ENCODE data around the gene MRE11. TPM values are rescaled to one million over a fixed set of nuclear protein-coding genes. Genes with fewer than 3 reads are reported as not detected.
A peak's percentile ranks its signal among the peaks of the same experiment; 100 is the strongest.

MRE11 gene
- total and polyA plus RNA-seq, 10 of the 15 experiments (the other 5 are each of a cell fraction or from before 2014, with no cell fraction given) = 16.2 to 39.2 (median 26.9) TPM

DNA sequence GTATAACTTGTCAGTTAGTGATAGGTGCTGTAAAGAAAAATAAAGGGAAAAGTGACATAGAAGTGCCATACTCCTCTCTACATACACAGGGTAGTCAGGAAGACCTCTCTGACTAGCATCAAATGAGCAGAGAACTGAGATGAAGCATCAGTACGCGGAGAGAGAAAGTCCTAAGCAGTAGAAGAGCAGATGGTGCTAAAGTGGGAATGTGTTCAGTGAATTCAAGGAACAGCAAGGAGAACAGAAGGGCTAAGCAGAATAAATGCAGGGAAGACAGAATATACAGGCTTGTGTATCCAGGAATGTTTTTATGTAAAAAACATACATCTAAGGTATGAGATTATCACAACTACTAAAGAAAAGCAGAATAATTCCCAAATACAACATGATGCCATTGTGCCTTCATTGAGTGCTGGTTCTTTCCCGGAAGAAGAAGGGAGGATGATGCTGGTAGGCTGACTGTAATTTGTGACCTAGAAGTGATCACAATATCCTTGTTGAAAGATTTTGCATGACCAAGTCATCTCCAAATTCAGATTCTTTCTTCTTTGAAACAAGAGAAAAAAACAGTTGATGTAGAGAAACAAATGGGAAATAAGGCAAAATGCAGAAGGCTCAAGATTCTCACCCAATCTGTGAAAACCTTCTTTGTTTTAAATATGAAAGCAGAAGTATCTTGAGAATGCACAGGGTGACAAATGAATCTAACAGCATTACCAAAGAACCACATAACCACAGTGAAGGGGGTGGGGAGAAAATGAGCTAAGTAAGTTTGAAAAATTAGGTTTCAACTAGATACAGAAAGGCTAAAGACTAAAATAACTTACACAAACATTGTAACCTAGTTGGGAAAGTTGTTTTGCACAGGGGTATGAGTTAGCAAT, 20.5 kb downstream of the MRE11 start (continued):
- TF ChIP-seq, protein P1, sequence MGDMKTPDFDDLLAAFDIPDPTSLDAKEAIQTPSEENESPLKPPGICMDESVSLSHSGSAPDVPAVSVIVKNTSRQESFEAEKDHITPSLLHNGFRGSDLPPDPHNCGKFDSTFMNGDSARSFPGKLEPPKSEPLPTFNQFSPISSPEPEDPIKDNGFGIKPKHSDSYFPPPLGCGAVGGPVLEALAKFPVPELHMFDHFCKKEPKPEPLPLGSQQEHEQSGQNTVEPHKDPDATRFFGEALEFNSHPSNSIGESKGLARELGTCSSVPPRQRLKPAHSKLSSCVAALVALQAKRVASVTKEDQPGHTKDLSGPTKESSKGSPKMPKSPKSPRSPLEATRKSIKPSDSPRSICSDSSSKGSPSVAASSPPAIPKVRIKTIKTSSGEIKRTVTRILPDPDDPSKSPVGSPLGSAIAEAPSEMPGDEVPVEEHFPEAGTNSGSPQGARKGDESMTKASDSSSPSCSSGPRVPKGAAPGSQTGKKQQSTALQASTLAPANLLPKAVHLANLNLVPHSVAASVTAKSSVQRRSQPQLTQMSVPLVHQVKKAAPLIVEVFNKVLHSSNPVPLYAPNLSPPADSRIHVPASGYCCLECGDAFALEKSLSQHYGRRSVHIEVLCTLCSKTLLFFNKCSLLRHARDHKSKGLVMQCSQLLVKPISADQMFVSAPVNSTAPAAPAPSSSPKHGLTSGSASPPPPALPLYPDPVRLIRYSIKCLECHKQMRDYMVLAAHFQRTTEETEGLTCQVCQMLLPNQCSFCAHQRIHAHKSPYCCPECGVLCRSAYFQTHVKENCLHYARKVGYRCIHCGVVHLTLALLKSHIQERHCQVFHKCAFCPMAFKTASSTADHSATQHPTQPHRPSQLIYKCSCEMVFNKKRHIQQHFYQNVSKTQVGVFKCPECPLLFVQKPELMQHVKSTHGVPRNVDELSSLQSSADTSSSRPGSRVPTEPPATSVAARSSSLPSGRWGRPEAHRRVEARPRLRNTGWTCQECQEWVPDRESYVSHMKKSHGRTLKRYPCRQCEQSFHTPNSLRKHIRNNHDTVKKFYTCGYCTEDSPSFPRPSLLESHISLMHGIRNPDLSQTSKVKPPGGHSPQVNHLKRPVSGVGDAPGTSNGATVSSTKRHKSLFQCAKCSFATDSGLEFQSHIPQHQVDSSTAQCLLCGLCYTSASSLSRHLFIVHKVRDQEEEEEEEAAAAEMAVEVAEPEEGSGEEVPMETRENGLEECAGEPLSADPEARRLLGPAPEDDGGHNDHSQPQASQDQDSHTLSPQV (IDR thresholded peaks at IDR 0.05) = peak; percentile 90; the same call in 1 of the 2 replicates
- peak; percentile 86 for TF ChIP-seq DPF2 (IDR thresholded peaks at IDR 0.05)
- no peak for TF ChIP-seq CEBPB (IDR thresholded peaks at IDR 0.05; ENCODE audit: borderline replicate concordance in 1 of 2, low read depth in 2 of 2, low read length in 2 of 2)
- TF ChIP-seq, protein P2, sequence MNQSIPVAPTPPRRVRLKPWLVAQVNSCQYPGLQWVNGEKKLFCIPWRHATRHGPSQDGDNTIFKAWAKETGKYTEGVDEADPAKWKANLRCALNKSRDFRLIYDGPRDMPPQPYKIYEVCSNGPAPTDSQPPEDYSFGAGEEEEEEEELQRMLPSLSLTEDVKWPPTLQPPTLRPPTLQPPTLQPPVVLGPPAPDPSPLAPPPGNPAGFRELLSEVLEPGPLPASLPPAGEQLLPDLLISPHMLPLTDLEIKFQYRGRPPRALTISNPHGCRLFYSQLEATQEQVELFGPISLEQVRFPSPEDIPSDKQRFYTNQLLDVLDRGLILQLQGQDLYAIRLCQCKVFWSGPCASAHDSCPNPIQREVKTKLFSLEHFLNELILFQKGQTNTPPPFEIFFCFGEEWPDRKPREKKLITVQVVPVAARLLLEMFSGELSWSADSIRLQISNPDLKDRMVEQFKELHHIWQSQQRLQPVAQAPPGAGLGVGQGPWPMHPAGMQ (IDR thresholded peaks at IDR 0.05; ENCODE audit: borderline replicate concordance) = no peak
- TF ChIP-seq, protein P3, sequence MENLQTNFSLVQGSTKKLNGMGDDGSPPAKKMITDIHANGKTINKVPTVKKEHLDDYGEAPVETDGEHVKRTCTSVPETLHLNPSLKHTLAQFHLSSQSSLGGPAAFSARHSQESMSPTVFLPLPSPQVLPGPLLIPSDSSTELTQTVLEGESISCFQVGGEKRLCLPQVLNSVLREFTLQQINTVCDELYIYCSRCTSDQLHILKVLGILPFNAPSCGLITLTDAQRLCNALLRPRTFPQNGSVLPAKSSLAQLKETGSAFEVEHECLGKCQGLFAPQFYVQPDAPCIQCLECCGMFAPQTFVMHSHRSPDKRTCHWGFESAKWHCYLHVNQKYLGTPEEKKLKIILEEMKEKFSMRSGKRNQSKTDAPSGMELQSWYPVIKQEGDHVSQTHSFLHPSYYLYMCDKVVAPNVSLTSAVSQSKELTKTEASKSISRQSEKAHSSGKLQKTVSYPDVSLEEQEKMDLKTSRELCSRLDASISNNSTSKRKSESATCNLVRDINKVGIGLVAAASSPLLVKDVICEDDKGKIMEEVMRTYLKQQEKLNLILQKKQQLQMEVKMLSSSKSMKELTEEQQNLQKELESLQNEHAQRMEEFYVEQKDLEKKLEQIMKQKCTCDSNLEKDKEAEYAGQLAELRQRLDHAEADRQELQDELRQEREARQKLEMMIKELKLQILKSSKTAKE (IDR thresholded peaks at IDR 0.05; ENCODE audit: low read depth, poor library complexity, severe bottlenecking) = peak; percentile 65
- 0 out of 2 replicates have a peak, but pooled peaks have one; percentile 57 for TF ChIP-seq STAT3 (IDR thresholded peaks at IDR 0.05; ENCODE audit: low read depth, low read length)
- TF ChIP-seq CREB1 (IDR thresholded peaks at IDR 0.05; ENCODE audit: low read depth) = peak; percentile 60; the same call in 1 of the 2 replicates
- TF ChIP-seq SMARCA5 (IDR thresholded peaks at IDR 0.05) = 0 out of 2 replicates have a peak, but pooled peaks have one; percentile 31
- peak; percentile 75; the same call in 1 of the 2 replicates for TF ChIP-seq MXI1 (IDR thresholded peaks at IDR 0.05; ENCODE audit: low read depth, low read length)
- TF ChIP-seq TCF7 (IDR thresholded peaks at IDR 0.05; ENCODE audit: borderline replicate concordance) = peak; percentile 13; the same call in 1 of the 2 replicates
- no peak for TF ChIP-seq WRNIP1 (IDR thresholded peaks at IDR 0.05; ENCODE audit: borderline replicate concordance, low read depth, low read length)
- no peak for TF ChIP-seq HDAC2 (IDR thresholded peaks at IDR 0.05)
- peak; percentile 98 for TF ChIP-seq CBFB (IDR thresholded peaks at IDR 0.05; ENCODE audit: low read depth)
- TF ChIP-seq POLR2AphosphoS5 (IDR thresholded peaks at IDR 0.05; ENCODE audit: low read length) = no peak
- peak; percentile 93; the same call in 1 of the 2 replicates for TF ChIP-seq FOXM1 (IDR thresholded peaks at IDR 0.05; ENCODE audit: low read depth, low read length)
- TF ChIP-seq, protein P4, sequence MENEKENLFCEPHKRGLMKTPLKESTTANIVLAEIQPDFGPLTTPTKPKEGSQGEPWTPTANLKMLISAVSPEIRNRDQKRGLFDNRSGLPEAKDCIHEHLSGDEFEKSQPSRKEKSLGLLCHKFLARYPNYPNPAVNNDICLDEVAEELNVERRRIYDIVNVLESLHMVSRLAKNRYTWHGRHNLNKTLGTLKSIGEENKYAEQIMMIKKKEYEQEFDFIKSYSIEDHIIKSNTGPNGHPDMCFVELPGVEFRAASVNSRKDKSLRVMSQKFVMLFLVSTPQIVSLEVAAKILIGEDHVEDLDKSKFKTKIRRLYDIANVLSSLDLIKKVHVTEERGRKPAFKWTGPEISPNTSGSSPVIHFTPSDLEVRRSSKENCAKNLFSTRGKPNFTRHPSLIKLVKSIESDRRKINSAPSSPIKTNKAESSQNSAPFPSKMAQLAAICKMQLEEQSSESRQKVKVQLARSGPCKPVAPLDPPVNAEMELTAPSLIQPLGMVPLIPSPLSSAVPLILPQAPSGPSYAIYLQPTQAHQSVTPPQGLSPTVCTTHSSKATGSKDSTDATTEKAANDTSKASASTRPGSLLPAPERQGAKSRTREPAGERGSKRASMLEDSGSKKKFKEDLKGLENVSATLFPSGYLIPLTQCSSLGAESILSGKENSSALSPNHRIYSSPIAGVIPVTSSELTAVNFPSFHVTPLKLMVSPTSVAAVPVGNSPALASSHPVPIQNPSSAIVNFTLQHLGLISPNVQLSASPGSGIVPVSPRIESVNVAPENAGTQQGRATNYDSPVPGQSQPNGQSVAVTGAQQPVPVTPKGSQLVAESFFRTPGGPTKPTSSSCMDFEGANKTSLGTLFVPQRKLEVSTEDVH (IDR thresholded peaks at IDR 0.05; ENCODE audit: low read depth, partially characterized antibody) = peak; percentile 46
- peak; percentile 84 for TF ChIP-seq ZNF217 (IDR thresholded peaks at IDR 0.05)
- TF ChIP-seq NFIC (IDR thresholded peaks at IDR 0.05; ENCODE audit: low read depth, low read length) = peak; percentile 98
